Measurements from ENCODE around the gene CD44.

CD44 gene

DNA sequence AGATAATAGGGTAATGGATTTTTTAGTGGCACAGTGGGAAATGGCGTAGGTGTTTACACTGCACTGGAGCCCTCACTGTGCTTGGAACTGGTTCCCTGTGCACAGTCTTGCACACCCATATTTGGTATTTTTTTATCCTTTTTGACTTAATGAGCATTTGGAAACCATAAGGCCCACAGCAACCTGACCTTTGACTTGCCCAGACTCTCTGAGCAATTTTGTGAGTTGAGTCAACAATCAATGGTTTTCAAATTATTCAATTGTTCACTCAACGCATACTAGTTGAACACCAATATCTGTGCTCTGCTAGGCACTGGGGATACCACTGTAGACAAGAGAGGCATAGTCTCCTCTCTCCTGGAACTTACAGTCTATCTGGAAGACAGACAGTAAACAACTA is 14.3 kb downstream of the CD44 start:
- Histone ChIP-seq H3K9me3 (ENCODE audit: severe bottlenecking) (no peaks in the 10 kb centered on the region), H3K36me3 (ENCODE audit: low read depth) (peaks cover 88% of the 10 kb centered on the region), H3K27me3 (ENCODE audit: insufficient read depth, poor library complexity, severe bottlenecking) (no peaks in the 10 kb centered on the region), H3K4me1 (ENCODE audit: insufficient read depth, poor library complexity, severe bottlenecking) (peaks cover 49% of the 10 kb centered on the region), H3K4me3 (ENCODE audit: severe bottlenecking) (no peak overlapping the region), H3K27ac (ENCODE audit: poor library complexity, severe bottlenecking) (peak overlapping the region; percentile 99)
- no peak for DNase-seq (ENCODE audit: low spot score)
- ATAC-seq (ENCODE audit: low read depth): no peak
- TF ChIP-seq, protein P1, sequence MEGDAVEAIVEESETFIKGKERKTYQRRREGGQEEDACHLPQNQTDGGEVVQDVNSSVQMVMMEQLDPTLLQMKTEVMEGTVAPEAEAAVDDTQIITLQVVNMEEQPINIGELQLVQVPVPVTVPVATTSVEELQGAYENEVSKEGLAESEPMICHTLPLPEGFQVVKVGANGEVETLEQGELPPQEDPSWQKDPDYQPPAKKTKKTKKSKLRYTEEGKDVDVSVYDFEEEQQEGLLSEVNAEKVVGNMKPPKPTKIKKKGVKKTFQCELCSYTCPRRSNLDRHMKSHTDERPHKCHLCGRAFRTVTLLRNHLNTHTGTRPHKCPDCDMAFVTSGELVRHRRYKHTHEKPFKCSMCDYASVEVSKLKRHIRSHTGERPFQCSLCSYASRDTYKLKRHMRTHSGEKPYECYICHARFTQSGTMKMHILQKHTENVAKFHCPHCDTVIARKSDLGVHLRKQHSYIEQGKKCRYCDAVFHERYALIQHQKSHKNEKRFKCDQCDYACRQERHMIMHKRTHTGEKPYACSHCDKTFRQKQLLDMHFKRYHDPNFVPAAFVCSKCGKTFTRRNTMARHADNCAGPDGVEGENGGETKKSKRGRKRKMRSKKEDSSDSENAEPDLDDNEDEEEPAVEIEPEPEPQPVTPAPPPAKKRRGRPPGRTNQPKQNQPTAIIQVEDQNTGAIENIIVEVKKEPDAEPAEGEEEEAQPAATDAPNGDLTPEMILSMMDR (IDR thresholded peaks at IDR 0.05; ENCODE audit: poor library complexity, severe bottlenecking): no peak

DNA sequence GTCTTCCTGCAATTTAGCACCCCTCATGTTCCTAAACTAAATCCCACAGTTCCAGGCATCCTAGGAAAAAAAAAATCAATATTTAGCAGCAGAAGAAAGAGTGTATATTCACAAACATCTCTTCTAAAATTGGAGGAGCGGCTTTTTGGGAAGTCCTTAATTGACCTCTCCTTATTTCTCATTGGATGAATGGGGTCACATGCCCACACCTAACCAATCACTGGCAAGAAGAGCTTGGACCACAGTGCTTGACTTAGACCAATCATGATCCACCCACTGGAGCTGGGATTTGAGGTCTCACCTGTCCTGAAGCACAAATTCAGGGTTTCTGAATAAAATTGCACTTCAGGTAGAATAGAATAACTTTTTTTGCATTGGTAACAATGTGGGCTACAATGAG is 16.0 kb downstream of the CD44 start:
- Histone ChIP-seq H3K9me3 (ENCODE audit: severe bottlenecking) (no peaks in the 10 kb centered on the region), H3K27ac (ENCODE audit: poor library complexity, severe bottlenecking) (peak overlapping the region; percentile 99), H3K27me3 (ENCODE audit: insufficient read depth, poor library complexity, severe bottlenecking) (no peaks in the 10 kb centered on the region), H3K36me3 (ENCODE audit: low read depth) (peaks cover 82% of the 10 kb centered on the region), H3K4me3 (ENCODE audit: severe bottlenecking) (no peak overlapping the region), H3K4me1 (ENCODE audit: insufficient read depth, poor library complexity, severe bottlenecking) (peaks cover 66% of the 10 kb centered on the region)
- ATAC-seq (ENCODE audit: low read depth): no peak
- no peak for DNase-seq (ENCODE audit: low spot score)
- TF ChIP-seq, protein P1 (IDR thresholded peaks at IDR 0.05; ENCODE audit: poor library complexity, severe bottlenecking): no peak

DNA sequence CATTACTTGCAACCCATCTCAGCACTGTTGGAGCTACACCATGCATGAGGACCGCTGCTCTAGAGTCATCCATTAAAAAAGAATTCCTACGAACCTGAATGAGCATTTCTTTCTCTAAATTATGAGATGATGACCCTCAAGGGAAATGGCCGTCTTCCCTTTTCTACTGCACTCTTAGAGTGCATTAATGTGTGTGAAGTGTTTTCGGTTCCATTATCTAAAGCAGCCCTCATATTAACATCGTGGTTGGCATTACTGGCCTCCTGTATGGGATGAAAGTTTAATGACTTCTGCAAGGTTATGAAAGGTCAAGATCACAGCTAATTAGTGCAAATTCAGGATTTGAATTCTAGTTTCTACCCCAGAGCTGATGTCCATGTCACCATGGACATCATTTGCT is 16.7 kb downstream of the CD44 start:
- DNase-seq (ENCODE audit: low spot score) (no peak), ATAC-seq (ENCODE audit: low read depth) (no peak)
- Histone ChIP-seq H3K36me3 (ENCODE audit: low read depth) (peaks cover 82% of the 10 kb centered on the region), H3K9me3 (ENCODE audit: severe bottlenecking) (no peaks in the 10 kb centered on the region), H3K27me3 (ENCODE audit: insufficient read depth, poor library complexity, severe bottlenecking) (no peaks in the 10 kb centered on the region), H3K27ac (ENCODE audit: poor library complexity, severe bottlenecking) (peak overlapping the region; percentile 99), H3K4me3 (ENCODE audit: severe bottlenecking) (no peak overlapping the region), H3K4me1 (ENCODE audit: insufficient read depth, poor library complexity, severe bottlenecking) (peaks cover 73% of the 10 kb centered on the region)
- TF ChIP-seq, protein P1 (IDR thresholded peaks at IDR 0.05; ENCODE audit: poor library complexity, severe bottlenecking): no peak

DNA sequence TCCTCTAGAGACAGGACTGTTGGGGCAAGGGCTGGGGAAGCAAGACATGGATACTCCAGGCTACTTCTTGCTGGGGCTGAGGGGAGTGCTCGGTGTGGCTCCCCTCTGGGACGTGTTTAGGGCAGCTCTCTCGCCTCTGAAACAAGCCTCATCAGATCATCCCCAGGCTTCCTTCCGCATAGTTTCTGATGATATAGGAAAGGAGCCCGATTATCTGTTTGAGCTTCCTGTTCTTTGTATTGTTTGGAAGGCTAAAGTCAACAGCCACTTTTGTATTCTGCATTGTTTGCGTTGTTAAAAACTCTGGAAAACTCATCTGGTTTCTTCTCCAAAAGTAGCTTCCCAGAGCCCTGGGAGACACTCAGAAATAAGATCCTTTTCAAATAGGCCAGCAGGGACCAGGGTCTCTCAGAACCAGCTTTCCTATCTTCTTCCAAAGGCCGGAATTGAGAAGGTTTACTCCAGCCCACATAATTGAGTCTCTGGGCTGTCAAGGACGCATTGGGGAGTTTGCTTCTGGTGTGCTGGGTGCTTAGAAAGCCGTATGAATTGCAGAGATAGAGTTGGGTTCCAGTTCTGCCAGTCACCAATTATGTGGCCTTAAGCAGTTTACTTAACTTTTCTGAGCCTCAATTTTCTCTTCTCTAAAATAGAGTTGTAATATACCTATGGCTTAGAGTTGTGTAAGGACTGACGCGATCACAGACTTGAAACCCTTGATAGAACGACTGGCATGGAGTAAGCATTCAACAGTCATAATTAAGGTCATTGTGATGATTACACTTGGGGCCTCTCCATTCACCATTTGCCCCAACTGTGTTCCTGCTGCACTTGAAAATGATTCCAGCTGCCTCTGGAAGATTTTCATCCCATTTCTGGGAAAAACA is 19.1 kb downstream of the CD44 start:
- Histone ChIP-seq H3K27ac (ENCODE audit: poor library complexity, severe bottlenecking) (peak overlapping the region; percentile 99), H3K9me3 (ENCODE audit: severe bottlenecking) (no peaks in the 10 kb centered on the region), H3K4me3 (ENCODE audit: severe bottlenecking) (no peak overlapping the region), H3K4me1 (ENCODE audit: insufficient read depth, poor library complexity, severe bottlenecking) (peaks cover 93% of the 10 kb centered on the region), H3K27me3 (ENCODE audit: insufficient read depth, poor library complexity, severe bottlenecking) (no peaks in the 10 kb centered on the region), H3K36me3 (ENCODE audit: low read depth) (peaks cover 67% of the 10 kb centered on the region)
- peak; percentile 14 for ATAC-seq (ENCODE audit: low read depth)
- TF ChIP-seq, protein P1 (IDR thresholded peaks at IDR 0.05; ENCODE audit: poor library complexity, severe bottlenecking): no peak
- DNase-seq (ENCODE audit: low spot score): no peak

All from RWPE2 (cell line).